Lower lobe of right lung (tissue), 2 donors: ENCODE measurements around the gene IMMT. TPM values are rescaled to one million over a fixed set of nuclear protein-coding genes. Genes with fewer than 3 reads are reported as not detected.

ENCODE experiments used
- ATAC-seq, 2 donors: fragments of 200-7000 bp; cut with Tn5 transposase; one replicate each; pipeline ENCODE4 v1.9.1; 2020 to 2022; ENCODE audit warnings: mild to moderate bottlenecking in 2 of 2, moderate library complexity in 2 of 2
- DNase-seq: peaks from one replicate; pipeline ENCODE4 v3.0.0-alpha.2; 2020
- H3K27ac ChIP-seq: fragments of 200-600 bp; one replicate; pipeline ENCODE4 v1.8.0; 2022
- H3K27me3 ChIP-seq: fragments of 200-600 bp; one replicate; pipeline ENCODE4 v1.8.0; 2022; ENCODE audit warnings: low read depth
- H3K36me3 ChIP-seq: fragments of 200-600 bp; one replicate; pipeline ENCODE4 v1.8.0; 2022; ENCODE audit warnings: mild to moderate bottlenecking
- H3K4me1 ChIP-seq: fragments of 200-600 bp; one replicate; pipeline ENCODE4 v1.8.0; 2022
- H3K4me3 ChIP-seq: fragments of 200-600 bp; one replicate; pipeline ENCODE4 v1.8.0; 2022; ENCODE audit warnings: mild to moderate bottlenecking
- H3K9me3 ChIP-seq: fragments of 200-600 bp; one replicate; pipeline ENCODE4 v1.8.0; 2022
- intact Hi-C: fragments of 100-400 bp; cut with DNase I; formaldehyde crosslinking; loops from one replicate; pipeline ENCODE4 v1.11.0; 2022
- total RNA-seq: library from RNA; stranded (reverse); fragmentation: NEBNext Ultra II Directional; extraction: Animal tissue kit (Norgen Biotek cat#: 25700); gene quantifications from one replicate; pipeline ENCODE4 v1.2.1, GENCODE V29; 2021
- TF ChIP-seq, protein P1 (sequence below): fragments of 200-600 bp; IDR thresholded peaks from one replicate; pipeline ENCODE4 v1.8.0; 2022; ENCODE audit warnings: antibody characterized with exemption, mild to moderate bottlenecking
- donor health status: DM: no; HTN: yes; CAD: no; lungs with severe emphysema.

The IMMT gene
- total RNA-seq, 1 donor from 2014 or later = 58.0 TPM

DNA sequence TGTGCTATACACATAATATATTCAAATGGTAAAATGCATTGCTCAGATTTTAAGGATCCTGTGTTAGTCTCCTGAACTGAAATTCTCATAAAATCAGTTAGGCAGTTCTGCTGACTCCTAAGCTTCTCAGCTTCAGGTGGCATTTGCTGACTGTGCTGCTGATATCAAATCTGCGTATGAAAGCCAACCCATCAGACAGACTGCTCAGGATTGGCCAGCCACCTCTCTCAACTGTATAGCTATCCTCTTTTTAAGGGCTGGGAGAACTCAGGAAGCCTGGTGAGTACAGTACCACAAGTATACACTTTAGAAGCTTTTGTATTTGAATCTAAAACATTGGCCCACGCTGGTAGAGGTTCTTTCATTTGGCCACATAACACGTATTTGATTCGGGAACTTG is 60.6 kb downstream of the IMMT start:
- no peak for DNase-seq
- TF ChIP-seq, protein P1, sequence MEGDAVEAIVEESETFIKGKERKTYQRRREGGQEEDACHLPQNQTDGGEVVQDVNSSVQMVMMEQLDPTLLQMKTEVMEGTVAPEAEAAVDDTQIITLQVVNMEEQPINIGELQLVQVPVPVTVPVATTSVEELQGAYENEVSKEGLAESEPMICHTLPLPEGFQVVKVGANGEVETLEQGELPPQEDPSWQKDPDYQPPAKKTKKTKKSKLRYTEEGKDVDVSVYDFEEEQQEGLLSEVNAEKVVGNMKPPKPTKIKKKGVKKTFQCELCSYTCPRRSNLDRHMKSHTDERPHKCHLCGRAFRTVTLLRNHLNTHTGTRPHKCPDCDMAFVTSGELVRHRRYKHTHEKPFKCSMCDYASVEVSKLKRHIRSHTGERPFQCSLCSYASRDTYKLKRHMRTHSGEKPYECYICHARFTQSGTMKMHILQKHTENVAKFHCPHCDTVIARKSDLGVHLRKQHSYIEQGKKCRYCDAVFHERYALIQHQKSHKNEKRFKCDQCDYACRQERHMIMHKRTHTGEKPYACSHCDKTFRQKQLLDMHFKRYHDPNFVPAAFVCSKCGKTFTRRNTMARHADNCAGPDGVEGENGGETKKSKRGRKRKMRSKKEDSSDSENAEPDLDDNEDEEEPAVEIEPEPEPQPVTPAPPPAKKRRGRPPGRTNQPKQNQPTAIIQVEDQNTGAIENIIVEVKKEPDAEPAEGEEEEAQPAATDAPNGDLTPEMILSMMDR = no peak
- Histone ChIP-seq H3K27me3 (no peaks in the 10 kb centered on the region), H3K36me3 (peaks cover 100% of the 10 kb centered on the region), H3K27ac (no peak overlapping the region), H3K4me3 (no peak overlapping the region), H3K4me1 (no peaks in the 10 kb centered on the region), H3K9me3 (no peaks in the 10 kb centered on the region)
- ATAC-seq = no peak
- intact Hi-C loops = no loop called here

DNA sequence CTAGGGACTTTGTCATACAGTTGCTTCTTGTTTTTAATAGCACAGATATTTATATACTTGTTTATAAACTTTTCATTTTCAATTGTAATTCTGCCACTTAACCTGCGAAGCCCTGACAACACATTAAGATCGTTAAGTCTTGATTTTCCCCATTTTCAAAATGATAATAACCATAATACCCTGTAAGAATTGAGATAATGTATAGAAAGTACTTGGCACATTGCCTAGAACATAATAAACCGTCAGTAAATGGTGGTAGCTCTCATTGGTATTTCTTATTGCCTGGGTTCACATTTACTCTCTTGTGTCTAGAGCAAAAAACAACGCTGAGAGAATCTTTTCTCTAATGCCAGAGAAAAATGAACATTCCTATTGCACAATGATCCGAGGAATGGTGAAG is 70.6 kb downstream of the IMMT start:
- Histone ChIP-seq H3K27ac (no peak overlapping the region), H3K9me3 (no peaks in the 10 kb centered on the region), H3K36me3 (peaks cover 100% of the 10 kb centered on the region), H3K27me3 (no peaks in the 10 kb centered on the region), H3K4me1 (no peaks in the 10 kb centered on the region), H3K4me3 (no peak overlapping the region)
- TF ChIP-seq, protein P1 = no peak
- ATAC-seq (no peak), DNase-seq (no peak)
- intact Hi-C loops = no loop called here

DNA sequence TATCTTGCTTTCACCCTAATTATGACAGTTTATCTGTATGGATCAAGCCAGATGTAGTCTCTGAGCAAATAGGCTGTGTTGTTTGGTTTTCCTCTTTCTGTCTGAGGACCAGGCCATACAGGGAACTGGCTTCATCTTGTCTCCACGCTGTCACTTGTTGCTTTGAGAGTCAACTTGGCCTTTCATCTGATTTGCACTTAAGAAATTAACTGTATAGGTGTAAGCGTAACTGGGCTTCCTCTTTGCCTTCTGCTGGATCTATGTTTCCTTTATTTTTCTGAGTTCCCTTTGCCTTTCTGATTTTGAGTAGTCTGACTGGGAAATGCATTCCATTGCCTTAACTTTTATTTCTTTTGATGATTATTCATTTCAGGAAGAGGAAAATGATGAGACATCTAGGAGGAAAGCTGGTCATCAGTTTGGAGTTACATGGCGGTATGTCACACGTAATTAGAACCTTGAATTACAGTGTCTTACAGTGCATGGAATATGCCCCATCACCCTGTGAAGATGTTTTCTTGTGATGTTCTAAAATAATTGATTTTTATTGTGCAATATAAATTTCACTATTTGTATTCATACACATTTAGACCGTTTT is 71.8 kb downstream of the IMMT start:
- intact Hi-C loops = no loop called here
- H3K9me3 ChIP-seq = no peaks in the 10 kb centered on the region
- no peak overlapping the region for H3K4me3 ChIP-seq
- peaks cover 100% of the 10 kb centered on the region for H3K36me3 ChIP-seq
- ATAC-seq = peak; percentile 45 to 56
- DNase-seq = no peak
- TF ChIP-seq, protein P1 = no peak
- no peaks in the 10 kb centered on the region for H3K27me3 ChIP-seq
- H3K4me1 ChIP-seq = no peaks in the 10 kb centered on the region
- no peak overlapping the region for H3K27ac ChIP-seq

DNA sequence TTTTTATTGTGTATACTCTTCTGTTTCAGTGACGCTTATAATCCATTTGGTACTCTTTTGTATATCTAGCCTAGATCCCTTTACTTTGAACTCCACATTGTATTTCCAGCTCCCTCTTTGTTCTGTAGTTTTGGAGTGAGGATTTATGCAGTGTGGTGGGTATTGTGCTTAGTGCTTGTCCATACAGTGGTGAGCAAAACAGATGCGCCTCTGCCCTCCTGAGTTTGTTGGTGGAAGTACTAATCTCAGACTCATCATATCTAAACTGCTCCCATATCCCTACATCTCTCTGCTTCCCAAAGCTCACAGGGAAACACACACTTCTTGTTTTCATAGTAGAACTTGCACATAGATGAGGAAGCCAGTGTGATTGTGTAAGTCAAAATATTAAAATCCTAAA is 77.1 kb downstream of the IMMT start:
- Histone ChIP-seq H3K9me3 (no peaks in the 10 kb centered on the region), H3K4me3 (no peak overlapping the region), H3K4me1 (no peaks in the 10 kb centered on the region), H3K36me3 (peaks cover 100% of the 10 kb centered on the region), H3K27me3 (no peaks in the 10 kb centered on the region), H3K27ac (no peak overlapping the region)
- DNase-seq (no peak), ATAC-seq (no peak)
- intact Hi-C loops = no loop called here
- TF ChIP-seq, protein P1 = no peak

DNA sequence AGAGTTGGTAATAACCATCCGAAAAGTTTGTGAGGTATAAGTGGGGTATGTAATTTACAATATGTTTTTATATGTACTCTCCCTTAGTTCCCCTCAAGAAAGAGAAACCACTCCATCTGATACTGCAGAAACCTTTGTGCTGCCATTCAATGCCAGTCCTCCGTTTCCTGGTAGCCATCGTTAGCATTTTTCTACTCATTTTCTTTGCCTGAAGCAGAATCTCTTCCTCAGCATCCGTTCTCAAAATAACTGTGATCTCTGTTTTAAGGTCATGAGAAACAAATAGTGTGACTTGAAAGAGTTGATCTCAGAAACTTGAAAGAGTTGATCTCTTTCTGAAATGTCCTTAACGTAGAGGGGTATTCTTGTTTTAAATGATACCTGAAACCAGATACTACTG is 88.2 kb downstream of the IMMT start:
- peaks cover 48% of the 10 kb centered on the region for H3K36me3 ChIP-seq
- DNase-seq (no peak), ATAC-seq (no peak)
- H3K4me3 ChIP-seq = peak overlapping the region; percentile 67
- TF ChIP-seq, protein P1 = no peak
- intact Hi-C loops = no loop called here
- peaks cover 35% of the 10 kb centered on the region for H3K4me1 ChIP-seq
- no peak overlapping the region for H3K27ac ChIP-seq
- no peaks in the 10 kb centered on the region for H3K27me3 ChIP-seq
- H3K9me3 ChIP-seq = no peaks in the 10 kb centered on the region
